Measurements from ENCODE around the gene SCD5.

The SCD5 gene

DNA sequence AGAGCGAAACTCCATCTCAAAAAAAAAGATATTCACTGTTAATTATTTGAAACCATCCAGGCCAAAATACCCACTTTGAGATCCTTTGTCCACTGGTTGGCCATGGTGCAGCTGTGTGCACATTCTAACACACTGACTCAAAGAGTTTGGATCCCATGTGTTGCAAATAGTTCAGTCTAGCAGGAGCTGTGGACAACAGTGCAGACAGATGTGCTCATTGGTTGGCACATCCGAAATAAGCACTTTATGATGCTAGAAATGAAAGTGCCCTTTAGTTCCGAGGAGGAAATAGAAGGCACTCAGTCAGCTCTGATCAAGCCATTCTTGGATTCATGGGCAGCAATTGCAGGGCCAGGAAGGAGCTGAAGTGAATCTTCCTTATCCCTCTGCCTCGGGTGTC lies 173.8 kb downstream of the SCD5 start:
- DNase-seq, result no peak

DNA sequence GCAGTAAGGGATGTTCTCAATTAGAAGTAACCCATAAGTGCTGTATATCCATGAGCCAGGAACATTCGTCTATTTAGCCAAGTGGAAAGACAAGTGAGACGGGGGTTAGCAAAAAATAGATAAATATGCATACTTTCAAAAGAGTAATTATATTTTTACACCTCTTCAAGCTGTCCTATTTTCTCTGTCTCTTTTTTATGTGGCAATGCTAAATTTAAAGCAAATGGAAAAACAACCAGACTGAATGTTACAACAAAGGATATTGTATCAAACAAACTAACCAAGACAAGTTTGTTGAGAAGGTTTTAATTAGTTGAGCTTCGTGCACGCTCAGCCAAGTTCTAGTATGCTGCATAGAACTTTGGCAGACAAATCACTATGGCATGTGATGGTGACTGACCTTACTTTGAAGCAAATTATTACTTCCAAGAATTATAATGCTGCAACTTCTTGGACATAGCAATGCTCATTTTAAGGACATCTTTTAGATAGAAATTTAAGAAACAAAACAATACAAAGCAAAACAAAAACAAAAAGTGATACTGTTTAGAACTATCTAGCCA lies 175.4 kb downstream of the SCD5 start:
- DNase-seq, result peak; percentile 7

DNA sequence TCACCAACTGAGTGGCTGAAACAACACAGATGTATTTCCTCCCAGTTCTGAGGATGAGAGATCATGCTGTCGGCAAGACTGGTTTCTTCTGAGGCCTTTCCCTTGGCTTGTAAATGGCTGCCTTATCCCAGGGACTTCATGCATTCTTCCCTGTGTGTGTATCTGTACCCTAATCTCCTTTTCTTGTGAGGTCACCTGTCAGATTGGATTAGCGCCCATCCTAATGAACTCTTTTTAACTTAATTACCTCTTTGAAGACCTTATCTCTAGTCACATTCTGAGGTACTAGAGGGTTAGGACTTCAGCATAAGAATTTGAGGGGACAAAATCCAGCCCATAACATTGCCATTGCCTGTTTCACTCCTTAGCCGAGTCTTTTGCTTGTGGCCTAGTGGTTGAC lies 177.3 kb downstream of the SCD5 start:
- DNase-seq, result no peak

DNA sequence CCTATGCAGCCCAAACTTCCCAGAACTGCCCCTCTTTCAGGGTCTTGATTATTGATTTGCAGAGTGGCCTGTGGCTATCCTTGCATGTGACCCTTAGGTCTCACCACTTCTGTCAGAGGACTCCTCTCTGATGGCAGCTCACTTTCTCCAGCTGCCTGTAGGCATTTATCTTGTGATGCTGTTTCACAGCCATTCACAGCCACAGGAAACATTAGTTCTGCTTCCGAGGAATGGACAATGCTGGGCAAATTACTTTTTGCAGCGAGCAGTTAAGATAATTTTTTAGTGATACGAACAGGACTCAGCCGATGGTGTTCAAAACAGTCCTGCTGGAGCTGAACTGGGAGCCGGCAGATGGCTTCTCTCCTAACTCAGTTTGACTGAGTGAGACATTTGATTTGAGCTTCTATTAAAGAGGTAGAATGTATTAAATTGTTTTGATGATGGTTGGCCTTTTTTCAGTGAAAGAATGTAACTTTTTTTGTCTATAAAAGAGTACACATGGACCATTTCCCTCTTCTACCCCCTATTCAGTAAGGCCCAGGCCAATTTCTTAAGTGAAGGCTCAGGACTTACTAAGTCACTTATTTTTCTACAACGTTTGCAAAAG lies 178.4 kb downstream of the SCD5 start:
- DNase-seq, result no peak

DNA sequence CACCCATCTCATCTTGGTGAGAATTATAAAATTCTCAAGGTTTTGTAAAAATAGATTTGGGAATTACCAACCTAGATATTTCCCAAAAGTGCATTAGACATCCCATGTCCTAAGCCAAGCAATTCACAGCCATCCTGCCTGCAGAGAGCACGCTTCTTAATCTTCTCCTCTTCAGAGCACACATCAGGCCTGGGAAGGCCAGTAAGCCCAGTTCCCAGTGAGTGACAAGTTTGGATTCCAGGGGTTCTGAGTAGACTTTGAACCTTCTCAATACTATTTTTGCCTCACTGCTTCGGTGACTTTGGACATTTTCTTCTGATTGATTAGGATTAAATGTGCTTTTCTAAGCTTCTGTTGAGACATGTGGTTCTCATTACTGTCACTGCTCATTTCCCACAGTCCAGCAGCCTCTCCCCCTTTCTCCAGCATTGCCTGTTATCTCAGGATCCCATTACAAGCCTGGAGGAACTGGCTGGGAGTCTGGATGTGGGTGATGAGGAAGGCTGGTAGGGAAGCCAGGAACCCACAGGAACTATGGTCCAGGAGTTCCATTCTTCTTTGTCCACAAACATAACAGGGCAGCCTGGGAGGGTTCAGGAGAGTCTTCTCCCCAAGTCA lies 180.4 kb downstream of the SCD5 start:
- DNase-seq, result peak; percentile 65

DNA sequence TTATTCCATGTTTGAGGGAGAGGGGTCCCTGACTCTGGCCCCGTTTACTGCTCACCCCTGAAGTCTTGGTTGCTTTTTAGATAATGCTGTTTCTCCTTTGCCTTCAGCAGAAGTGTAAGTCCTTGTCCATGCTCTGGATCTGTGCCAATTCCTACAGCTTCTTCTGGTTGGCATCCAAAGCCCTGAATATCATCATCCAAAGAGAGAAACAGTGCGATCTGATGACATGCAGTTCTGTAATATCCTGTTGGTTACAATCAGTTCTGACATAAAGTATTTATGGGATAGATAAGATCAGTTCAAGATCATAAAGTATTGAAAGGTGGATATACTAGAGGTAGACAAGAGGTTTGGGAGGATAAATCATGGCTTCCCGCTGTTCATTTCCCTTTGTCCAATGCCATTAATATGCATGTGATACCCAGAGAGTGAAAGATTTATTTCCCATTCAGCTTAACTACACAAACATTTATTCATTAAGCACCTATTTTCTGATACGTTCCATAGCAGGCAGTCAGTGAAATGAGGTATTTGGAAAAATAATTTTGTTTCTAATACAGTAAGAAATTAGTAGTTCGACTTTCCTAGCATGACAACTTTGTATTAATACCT lies 183.7 kb downstream of the SCD5 start:
- no peak for DNase-seq

DNA sequence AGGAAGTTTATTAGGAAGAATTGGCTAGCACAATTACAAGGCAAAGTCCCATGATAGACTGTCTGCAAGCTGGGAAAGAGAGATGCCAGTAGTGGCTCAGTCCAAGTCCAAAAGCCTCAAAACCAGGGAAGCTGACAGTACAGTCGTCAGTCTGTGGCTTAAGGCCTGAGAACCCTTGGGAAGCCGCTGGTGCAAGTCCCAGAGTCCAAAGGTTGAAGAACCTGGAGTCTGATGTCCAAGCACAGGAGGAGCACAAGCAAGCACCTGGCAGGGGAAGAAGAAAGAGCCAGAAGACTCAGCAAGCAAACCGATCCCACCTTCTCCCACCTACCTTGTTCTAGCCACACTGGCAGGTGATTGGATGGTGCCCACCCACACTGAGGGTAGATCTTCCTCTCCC lies 185.5 kb downstream of the SCD5 start:
- no peak for DNase-seq

DNA sequence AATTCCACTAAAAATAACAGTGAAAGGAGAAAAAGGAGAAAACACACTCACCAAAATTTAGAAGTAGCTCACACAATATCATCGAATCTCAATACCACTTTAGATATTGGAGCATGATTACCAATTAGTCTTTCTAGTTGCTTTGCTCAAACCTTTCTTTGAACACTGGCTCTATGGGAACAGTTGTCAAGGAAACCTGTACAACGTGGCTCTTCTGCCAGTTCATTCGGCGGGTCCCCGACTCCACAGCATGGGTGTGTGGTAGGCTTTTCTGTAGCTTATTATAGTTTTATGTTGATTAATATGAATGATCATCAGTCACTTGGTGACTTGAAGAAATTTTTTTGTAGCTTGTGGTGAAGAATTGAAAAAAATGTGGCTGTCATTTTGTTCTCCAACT lies 186.6 kb downstream of the SCD5 start:
- DNase-seq, result no peak

DNA sequence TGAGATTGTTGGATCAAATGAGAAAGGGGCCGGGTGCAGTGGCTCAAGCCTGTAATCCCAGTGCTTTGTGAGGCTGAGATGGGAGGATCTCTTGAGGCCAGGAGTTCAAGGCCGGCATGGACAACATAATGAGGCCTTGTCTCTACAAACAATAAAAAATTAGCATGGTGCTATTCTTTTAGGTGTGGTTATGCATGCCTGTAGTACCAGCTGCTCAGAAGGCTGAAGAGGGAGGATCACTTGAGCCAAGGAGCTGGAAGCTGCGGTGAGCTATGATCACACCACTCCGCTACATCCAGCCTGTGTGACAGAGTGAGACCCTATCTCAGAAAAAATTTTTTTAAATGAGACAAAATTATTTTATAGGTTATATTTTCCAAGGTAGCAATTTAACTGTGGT lies 187.1 kb downstream of the SCD5 start:
- DNase-seq, result no peak

DNA sequence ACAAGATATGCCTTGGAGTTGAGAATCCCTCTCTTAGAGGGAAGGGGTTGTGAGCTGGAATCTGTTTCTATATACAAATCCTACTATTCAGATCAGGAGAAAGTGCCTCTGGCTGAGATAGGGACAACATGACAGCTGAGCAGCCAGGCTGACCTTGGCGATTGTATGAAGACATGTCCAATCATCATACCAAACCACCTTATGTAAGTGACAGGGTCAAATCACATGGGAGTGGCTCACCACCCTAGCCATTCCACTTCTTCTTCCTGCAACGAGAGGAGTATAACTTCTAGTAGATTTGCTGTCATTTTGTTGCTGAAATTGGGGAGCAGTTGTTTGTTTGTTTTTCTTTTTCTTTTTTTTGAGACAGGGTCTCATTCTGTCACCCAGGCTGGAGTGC lies 188.6 kb downstream of the SCD5 start:
- no peak for DNase-seq

DNA sequence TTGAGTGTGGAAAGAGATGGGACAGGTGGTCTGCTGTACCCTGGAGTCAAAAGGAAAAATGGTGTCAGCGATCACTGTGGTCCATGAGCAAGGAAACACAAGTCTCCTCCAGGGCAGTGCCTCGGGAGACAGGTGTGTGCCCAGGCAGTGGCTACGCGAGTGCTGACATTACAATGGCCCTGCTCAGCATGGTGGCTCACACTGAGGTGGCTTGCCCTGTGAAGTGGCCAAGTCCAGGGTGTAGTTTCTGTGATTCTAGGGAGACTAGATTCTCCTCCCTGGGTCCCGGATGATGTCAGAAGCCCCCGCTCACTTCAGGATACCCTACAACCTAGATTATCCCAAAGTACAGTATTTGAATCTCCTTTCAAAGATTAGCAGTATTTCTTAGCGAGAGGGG lies 192.0 kb downstream of the SCD5 start:
- no peak for DNase-seq

DNA sequence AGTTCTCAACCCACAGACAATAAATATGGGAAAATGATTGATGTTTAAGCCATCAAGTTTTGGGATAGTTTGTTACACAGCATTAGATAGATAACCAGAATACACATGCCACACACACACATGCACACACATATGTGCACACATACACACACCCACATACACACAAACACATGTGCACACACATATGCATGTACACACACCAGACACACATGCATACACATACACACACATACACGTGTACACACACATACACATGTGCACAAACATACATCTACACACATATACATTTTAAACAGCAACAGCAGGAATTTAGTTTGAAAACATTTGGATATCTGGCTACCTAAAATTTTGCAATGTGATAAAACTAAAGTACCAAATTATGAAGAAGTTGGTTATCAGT lies 194.1 kb downstream of the SCD5 start:
- no peak for DNase-seq

DNA sequence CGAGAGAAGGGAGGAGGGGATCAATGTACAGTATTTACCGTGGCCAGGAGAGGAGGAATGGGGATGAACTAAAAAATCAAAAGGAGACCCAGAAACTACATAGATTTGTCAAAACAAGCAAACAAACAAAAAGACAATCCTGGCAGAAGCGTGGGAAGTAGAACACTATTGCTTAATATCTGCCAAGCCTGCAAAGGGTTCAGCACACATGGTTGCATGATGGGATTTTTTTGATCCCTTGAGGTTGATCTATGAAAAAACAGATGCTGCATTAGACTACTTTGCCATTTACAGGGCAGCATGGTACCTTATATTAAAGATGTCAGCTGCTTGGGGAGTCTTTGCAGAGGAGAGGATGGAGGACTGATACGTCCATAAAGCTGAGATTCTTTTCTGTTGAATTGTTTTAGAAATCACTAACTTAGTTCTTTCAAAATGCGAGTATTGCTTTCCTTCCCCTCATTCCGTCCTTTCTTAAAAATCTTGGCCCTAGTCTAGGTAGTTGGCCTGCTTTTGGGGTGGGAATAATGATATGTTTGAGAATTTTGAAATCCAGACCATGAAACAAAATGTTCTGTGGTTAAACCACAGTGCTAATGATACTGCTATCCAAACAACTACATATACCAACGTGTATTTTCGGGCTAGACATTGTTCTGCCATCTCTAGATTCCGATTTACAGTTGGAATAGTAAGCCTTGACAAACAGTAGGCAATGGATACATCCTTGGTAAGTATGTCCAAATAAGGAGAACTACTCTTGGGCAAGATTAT lies 197.2 kb downstream of the SCD5 start:
- DNase-seq, result no peak

DNA sequence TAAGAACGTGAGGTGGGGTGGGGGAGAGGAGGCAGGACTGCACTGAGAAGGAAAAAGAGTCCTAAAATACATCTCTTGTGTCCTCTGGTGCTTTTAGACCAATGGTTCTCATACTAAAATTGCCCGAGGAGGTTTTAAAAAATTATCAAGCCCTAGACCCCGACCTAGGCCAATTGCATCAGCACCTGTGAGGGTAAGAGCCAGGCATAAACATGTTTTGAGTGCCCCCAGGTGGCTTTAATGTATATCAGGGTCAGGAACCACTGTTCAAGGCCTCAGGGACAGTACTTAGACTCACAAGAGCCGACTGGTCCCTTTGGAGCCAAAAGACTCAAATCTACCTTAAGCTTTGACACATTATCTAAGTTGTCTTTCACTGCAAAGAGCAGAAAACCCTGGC lies 199.3 kb downstream of the SCD5 start:
- no peak for DNase-seq

DNA sequence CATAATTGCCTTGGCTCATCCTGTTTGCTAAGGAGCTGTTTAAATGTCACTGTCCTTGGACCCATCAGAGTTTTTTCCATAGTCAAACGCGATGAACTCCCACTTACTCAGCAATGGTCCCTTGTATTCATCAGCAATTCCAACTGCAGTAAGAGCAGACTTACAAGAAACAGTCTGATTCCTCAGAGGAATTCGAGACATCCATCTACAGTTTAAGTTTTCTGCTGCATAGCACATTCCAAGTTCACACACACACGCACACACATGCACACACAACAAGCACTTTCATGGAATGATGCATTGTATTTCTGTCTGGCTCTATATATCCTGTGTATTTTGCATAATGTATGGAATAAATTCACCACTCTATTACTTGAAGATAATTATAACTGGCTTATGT lies 204.1 kb downstream of the SCD5 start:
- peak; percentile 11 for DNase-seq

DNA sequence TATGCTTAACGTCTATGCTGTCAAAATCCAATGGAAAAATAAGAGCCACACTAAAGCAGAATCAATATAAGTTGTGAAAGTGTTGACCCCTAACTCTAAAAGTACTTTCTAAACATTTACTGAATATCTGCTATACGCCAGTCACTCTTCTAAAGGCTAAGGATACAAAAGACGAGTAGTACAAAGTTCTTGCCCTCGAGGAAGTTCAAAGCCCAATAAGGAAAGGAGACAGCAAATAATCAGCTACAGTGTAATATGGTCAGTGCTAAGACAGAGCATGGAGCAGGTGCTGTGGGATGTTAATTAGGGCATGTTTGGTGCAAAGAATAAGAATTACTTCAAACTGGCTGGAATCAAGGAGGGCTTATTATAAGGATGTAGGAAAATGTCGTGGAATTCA lies 205.2 kb downstream of the SCD5 start:
- DNase-seq, result no peak

DNA sequence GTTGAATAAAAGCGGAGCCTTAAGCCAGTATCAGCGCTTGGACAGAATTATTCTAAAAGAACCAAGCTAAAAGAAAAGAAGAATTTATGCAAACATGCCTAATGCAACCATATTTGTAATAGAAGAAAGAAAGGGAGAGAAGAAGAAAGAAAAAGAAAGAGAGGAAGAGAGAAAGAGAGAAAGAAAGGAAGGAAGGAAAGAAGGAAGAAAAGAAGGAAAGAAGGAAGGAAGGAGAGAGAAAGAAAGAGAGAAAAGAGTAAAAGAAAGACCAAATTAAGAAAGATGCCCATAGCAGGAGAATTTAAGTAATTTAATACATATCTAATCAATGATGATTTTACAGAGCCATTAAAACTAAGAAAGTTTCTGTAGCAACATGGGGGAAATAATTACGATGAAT lies 206.0 kb downstream of the SCD5 start:
- DNase-seq, result no peak

DNA sequence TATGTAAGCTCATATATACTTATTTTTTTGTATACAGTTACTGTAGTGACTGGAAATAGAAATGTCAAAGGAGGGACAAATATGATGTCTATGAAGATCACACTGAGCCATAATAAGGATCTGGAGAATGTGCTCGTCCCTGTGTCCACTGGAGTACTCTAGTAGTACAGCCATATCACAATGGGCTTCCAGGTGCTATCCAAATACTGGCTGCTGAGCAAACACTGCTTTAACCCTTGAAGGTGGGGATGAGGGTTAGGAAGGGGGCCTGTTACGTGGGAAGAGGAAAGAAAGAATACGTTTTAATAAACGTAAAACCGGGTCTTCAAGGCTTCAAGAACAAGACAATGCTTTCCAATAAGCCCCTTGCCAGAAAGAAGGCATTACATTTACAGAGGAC lies 207.0 kb downstream of the SCD5 start:
- DNase-seq, result no peak

DNA sequence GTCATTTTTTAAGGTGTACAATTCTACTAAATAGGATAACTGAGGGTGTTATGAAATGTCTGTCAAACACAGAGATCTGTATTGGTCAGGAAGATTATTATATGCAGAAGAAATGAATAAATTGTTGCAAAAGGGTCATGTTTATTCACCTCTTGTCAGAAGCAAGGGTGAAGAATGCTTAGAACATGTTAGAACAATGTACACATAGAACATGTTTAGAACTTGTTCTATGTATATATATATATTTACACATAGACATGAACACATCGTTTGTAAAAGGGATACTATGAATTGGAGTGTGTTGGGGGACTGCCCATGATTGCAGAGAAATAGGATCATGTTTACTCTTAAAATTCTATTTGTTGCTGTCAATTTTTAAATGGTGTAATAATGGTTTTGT lies 208.8 kb downstream of the SCD5 start:
- no peak for DNase-seq

DNA sequence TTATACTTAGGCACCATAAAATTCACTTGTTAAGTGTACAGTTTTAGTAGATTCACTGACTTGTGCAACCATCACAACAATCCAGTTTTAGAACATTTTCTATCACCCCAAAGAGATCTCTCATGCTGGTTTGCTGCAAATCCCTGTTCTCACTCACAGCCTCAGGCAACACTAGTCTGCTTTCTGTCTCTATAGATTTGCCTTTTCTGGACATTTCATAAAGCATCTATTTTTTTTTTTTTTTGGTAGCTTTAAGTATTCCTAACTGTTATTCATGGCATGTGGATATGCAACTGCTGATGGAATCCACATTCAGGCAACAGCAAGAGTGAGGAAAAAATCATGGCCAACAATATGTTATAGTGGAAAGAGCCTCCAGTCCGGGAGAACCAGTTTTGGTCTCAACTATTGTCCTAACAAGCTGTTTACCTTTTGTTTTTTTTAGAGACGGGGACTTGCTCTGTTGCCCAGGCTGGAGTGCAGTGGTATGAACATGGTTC lies 209.8 kb downstream of the SCD5 start:
- DNase-seq, result no peak

DNA sequence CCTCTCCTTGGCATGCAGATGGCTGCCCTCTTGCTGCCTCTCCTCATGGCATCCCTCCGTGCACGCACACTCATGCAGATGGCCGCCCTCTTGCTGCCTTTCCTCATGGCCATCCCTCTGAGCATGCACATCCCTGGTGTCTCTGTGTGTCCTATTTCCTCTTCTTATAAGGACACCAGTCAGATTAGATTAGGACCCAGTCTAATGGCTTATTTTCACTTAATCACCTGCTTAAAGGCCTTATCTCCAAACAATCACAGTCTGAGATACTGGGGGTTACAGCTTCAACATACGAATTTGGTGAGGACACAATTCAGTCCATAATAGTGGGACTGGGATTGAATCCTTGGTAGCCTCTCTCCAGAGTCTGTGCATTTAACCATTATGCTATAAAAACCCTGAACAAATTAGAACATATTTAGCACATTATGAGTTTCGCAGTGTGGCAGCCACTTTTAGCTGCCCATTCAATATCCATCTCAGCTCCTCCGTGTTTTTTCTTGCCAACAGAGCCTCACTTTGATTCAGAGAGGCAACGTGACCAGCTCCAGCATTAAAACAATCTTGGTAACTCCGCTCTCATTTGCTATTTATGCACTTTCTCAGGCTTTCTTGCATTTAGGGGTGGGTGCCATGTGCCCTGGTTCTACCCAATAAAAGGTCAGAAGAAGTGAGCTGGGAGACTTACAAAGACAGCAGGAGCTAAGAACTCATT lies 210.6 kb downstream of the SCD5 start:
- no peak for DNase-seq

DNA sequence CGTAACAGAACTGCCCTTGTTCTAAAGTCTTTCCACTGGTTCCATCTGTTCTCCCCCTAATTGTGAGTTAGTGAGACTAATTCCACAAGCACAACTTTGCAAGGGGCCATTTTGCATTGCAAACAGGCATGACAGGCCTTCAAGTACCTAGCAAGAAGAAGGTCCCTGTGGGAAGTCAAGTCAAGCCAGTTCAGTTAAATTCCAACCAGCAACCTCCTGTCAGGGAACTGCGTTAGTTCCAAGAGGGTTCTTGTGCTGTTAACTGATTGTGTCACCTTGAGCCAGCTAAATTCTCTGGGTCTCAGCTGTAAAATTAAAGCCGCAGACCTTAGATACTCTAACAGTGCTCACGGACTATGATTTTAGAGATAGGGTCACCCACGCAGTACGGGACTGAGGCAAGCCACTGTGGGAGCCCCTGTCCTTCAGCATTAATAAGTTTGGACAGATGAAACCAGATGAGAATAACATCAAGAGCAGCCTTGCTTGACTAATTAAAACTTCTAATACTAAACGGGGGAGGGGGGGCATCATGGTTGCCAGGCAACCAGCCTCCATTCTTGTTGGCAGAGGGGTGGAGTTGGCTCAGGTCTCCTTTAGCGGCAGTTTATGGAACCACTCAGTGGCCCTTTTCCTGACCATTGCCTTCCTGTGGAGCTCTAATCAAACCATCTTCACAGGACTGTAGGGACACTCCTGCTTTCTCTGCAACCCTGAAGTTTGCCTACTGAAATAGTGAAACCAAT lies 212.7 kb downstream of the SCD5 start:
- DNase-seq, result no peak

All from fibroblast of skin of right quadriceps (primary cell).